Gastroesophageal sphincter (tissue), 4 donors: ENCODE measurements around the gene WRNIP1. TPM values are rescaled to one million over a fixed set of nuclear protein-coding genes. Genes with fewer than 3 reads are reported as not detected.
A peak's percentile ranks its signal among the peaks of the same experiment; 100 is the strongest.

ENCODE experiments used
- ATAC-seq: fragments of 150-250 bp; one replicate; pipeline ENCODE4 v1.9.1; 2016; ENCODE audit warnings: mild to moderate bottlenecking, moderate library complexity
- H3K27ac ChIP-seq, 4 donors: fragments of 200-600 bp; sonication (generic) in 3 of 4; 1 replicate in 3 of 4; 2 replicates in 1 of 4; pipeline ENCODE4 v1.5.1; 2016 to 2019
- H3K27me3 ChIP-seq: fragments of 200-600 bp; sonication (generic); one replicate; pipeline ENCODE4 v1.5.1; 2019
- H3K36me3 ChIP-seq, 2 donors: fragments of 200-600 bp; sonication (generic); one replicate each; pipeline ENCODE4 v1.5.1; 2019; ENCODE audit warnings: control low read depth in 1 of 2
- H3K4me1 ChIP-seq, 3 donors: fragments of 200-600 bp; sonication (generic); 1 replicate in 2 of 3; 2 replicates in 1 of 3; pipeline ENCODE4 v1.5.1; 2016 to 2019; ENCODE audit warnings: control low read depth in 2 of 3
- H3K4me3 ChIP-seq, 2 donors: fragments of 200-600 bp; sonication (generic); one replicate each; pipeline ENCODE4 v1.5.1; 2019; ENCODE audit warnings: mild to moderate bottlenecking in 1 of 2, moderate library complexity in 1 of 2
- H3K9me3 ChIP-seq, 3 donors: fragments of 200-600 bp; sonication (generic); one replicate each; pipeline ENCODE4 v1.5.1; 2017 to 2019; ENCODE audit warnings: control low read depth in 2 of 3
- EP300 ChIP-seq: sonication (generic); formaldehyde crosslinking; IDR thresholded peaks from one replicate; pipeline ENCODE4 v1.6.1; 2017; ENCODE audit warnings: antibody characterized with exemption, mild to moderate bottlenecking
- POLR2A ChIP-seq, 2 donors: fragments of 450-650 bp; IDR thresholded peaks; one replicate each; pipeline ENCODE4 v1.6.1; 2017; ENCODE audit warnings: antibody characterized with exemption in 2 of 2, mild to moderate bottlenecking in 2 of 2, moderate library complexity in 1 of 2
- POLR2AphosphoS5 ChIP-seq: sonication (generic); formaldehyde crosslinking; IDR thresholded peaks from one replicate; pipeline ENCODE4 v1.6.1; 2017; ENCODE audit warnings: antibody characterized with exemption
- WGBS, 2 donors: methylation state at CpG; one replicate each; pipeline ENCODE4 v1.1.5; 2018; ENCODE audit warnings: low coverage in 1 of 2; 5-methylcytosine and 5-hydroxymethylcytosine counted together
- total RNA-seq, 4 donors: library from RNA; depleted of rRNA; stranded (reverse); fragments of >200 nt; gene quantifications; one replicate each; pipeline ENCODE4 v1.1.0, GENCODE V29; 2016
- TF ChIP-seq, protein P1 (sequence below), 4 experiments: fragments of 200-600 bp in 2 of 4; fragments of 450-650 bp in 2 of 4; sonication (generic) in 1 of 4; IDR thresholded peaks; one replicate each; pipeline ENCODE4 v1.5.1; 2017 to 2019; ENCODE audit warnings: antibody characterized with exemption in 4 of 4, mild to moderate bottlenecking in 2 of 4, moderate library complexity in 2 of 4

The WRNIP1 gene
- total RNA-seq, 4 donors from 2014 or later = 48.1 to 66.1 (median 57.1) TPM

- ATAC-seq = no peak
- Histone ChIP-seq H3K36me3 (no peaks in the 10 kb centered on the region), H3K4me3 (no peak overlapping the region), H3K27me3 (no peaks in the 10 kb centered on the region), H3K9me3 (no peaks in the 10 kb centered on the region), H3K4me1 (peaks cover 0 to 18% (median 0%) of the 10 kb centered on the region in 3 donors), H3K27ac (no peak overlapping the region)
- WGBS, 2 donors = 86 to 93% methylated on average over 4 of the region's 4 CpGs
- TF ChIP-seq, protein P1, sequence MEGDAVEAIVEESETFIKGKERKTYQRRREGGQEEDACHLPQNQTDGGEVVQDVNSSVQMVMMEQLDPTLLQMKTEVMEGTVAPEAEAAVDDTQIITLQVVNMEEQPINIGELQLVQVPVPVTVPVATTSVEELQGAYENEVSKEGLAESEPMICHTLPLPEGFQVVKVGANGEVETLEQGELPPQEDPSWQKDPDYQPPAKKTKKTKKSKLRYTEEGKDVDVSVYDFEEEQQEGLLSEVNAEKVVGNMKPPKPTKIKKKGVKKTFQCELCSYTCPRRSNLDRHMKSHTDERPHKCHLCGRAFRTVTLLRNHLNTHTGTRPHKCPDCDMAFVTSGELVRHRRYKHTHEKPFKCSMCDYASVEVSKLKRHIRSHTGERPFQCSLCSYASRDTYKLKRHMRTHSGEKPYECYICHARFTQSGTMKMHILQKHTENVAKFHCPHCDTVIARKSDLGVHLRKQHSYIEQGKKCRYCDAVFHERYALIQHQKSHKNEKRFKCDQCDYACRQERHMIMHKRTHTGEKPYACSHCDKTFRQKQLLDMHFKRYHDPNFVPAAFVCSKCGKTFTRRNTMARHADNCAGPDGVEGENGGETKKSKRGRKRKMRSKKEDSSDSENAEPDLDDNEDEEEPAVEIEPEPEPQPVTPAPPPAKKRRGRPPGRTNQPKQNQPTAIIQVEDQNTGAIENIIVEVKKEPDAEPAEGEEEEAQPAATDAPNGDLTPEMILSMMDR (IDR thresholded peaks at IDR 0.05) = no peak
- TF ChIP-seq POLR2AphosphoS5 (no peak), POLR2A (IDR thresholded peaks at IDR 0.05) (no peak), EP300 (no peak)
Measured at GRCh38 chr6:2745246-2745645, 19.9 kb upstream of the WRNIP1 start.

DNA sequence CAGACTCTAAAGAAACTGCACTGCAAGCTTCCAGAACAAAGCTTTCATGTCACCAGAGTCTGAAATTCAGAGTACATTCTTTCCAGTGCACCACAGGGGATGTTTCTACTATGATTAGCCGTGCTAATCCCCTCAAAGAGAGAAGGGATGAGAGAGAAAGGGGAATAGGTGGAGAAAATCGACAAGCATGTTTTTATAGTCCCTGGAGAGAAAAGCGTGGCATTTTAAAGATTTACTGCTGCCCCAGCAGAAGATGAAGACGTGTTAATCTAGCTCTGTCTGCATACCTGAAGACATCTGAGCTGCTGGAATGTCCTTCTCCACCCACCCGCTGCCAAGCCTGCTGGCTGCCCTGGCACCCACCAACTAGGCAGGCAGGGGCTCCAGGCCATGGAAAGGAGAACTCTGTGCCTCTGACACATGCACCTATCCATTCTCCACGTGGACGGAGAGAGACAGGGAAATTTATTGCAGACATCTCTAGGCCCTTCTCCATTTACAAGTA is 18.6 kb upstream of the WRNIP1 start:
- 49 to 64% methylated on average over 2 to 5 of the region's 7 CpGs for WGBS, 2 donors
- TF ChIP-seq, protein P1 (IDR thresholded peaks at IDR 0.05) = no peak
- TF ChIP-seq EP300 (no peak), POLR2A (IDR thresholded peaks at IDR 0.05) (no peak), POLR2AphosphoS5 (no peak)
- no peaks in the 10 kb centered on the region for H3K9me3 ChIP-seq
- no peaks in the 10 kb centered on the region for H3K36me3 ChIP-seq
- no peak overlapping the region for H3K27ac ChIP-seq
- peaks cover 0 to 18% (median 0%) of the 10 kb centered on the region in 3 donors for H3K4me1 ChIP-seq
- ATAC-seq = no peak
- no peaks in the 10 kb centered on the region for H3K27me3 ChIP-seq
- H3K4me3 ChIP-seq = no peak overlapping the region

DNA sequence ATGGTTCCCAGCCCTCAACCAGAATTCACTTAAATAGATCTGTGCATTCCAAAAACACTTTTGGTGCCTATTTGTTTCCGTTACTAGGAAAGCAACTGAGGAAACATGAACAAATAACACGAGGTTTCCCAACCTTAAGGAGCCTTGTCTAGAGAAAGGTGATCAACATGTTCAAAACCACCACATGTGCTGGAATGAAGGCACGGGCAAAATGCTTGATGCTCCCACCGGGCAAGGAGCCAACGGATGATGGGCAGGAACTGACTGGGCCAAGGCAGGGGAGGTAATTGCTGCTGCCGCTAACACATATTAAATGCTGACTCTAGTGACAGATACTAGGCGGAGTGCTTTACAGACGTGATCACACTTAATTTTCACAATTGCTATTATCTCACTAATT is 17.0 kb upstream of the WRNIP1 start:
- no peak for ATAC-seq
- 81% methylated on average over 8 of the region's 8 CpGs for WGBS, 2 donors

DNA sequence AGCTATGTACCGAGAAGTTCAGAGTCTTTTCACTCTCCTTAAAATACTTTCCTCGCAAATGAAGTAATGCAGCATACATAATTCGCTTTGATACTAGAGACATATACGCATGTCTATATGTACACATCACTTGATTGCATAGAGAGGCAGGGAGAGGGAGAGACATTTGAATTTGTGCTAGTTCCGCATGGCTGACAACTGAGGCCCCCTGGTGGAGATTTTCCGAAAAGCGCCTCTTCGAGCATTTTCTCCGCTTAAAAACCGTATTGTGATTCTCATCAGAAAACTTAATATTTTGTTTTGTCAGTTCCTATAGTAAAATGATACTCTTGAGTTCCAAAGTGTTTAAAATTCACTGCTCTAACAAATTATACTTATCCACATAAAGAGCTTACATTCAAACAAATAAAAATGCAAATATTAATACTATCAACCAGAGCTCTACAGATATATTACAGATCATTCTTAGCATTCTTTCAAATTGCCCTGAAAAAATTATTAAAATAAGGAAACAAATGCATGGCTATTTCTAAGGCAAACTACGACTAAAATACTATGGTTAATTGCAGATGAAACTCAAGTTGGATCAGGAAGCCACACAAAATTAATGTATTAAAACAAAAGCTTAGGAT is 15.1 kb upstream of the WRNIP1 start:
- H3K36me3 ChIP-seq = no peaks in the 10 kb centered on the region
- H3K4me1 ChIP-seq = peaks cover 0 to 5% (median 0%) of the 10 kb centered on the region in 3 donors
- no peak for ATAC-seq
- H3K4me3 ChIP-seq = no peak overlapping the region
- WGBS, 2 donors = 2 to 5% methylated on average over 11 of the region's 11 CpGs
- H3K27ac ChIP-seq = no peak overlapping the region
- TF ChIP-seq, protein P1 (IDR thresholded peaks at IDR 0.05) = peak; percentile 73 to 85 (median 76)
- TF ChIP-seq POLR2AphosphoS5 = no peak
- H3K27me3 ChIP-seq = no peaks in the 10 kb centered on the region
- no peaks in the 10 kb centered on the region for H3K9me3 ChIP-seq

More for the DNA sequence above, 17.0 kb upstream of the WRNIP1 start:
- Histone ChIP-seq H3K4me1 (peaks cover 0 to 18% (median 0%) of the 10 kb centered on the region in 3 donors), H3K36me3 (no peaks in the 10 kb centered on the region), H3K27ac (no peak overlapping the region), H3K4me3 (no peak overlapping the region), H3K9me3 (no peaks in the 10 kb centered on the region), H3K27me3 (no peaks in the 10 kb centered on the region)
- TF ChIP-seq, protein P1 (IDR thresholded peaks at IDR 0.05) = no peak
- no peak for TF ChIP-seq POLR2A (IDR thresholded peaks at IDR 0.05)
- TF ChIP-seq POLR2AphosphoS5 = no peak
- no peak for TF ChIP-seq EP300

GRCh38 chr6:2750832-2751231 is 14.4 kb upstream of the WRNIP1 start, which contains the start of gene MYLK4:
MYLK4 (minus strand) TSS chr6:2750922; CDS start chr6:2749294, 1,628 bp downstream.
- TF ChIP-seq EP300 (no peak), POLR2A (IDR thresholded peaks at IDR 0.05) (no peak), POLR2AphosphoS5 (no peak)
- TF ChIP-seq, protein P1 (IDR thresholded peaks at IDR 0.05) = no peak
- H3K36me3 ChIP-seq = no peaks in the 10 kb centered on the region
- peaks cover 0 to 5% (median 0%) of the 10 kb centered on the region in 3 donors for H3K4me1 ChIP-seq
- H3K9me3 ChIP-seq = no peaks in the 10 kb centered on the region
- ATAC-seq = no peak
- H3K27ac ChIP-seq = no peak within 1 kb of the TSS
- WGBS, 2 donors = 82 to 92% methylated on average over 7 of the region's 7 CpGs
- no peaks in the 10 kb centered on the region for H3K27me3 ChIP-seq
- H3K4me3 ChIP-seq = no peak within 1 kb of the TSS
